HG02759 (cell line): ENCODE data around the gene FIBP.
A peak's percentile ranks its signal among the peaks of the same experiment; 100 is the strongest.

Experiments used
- ATAC-seq: cut with Tn5 transposase; IDR thresholded peaks from one replicate; pipeline ENCODE4 v1.9.1; 2021; ENCODE audit warnings: mild to moderate bottlenecking, moderate library complexity; ENCODE audit not compliant: unreplicated experiment

FIBP gene

GRCh38 chr11:65891219-65892136 lies 3.2 kb upstream of the FIBP start:
- ATAC-seq = no peak

- ATAC-seq = peak; percentile 59
Measured at GRCh38 chr11:65890324-65891218, 2.3 kb upstream of the FIBP start, which contains the start of gene CCDC85B. TSS of gene CCDC85B (plus strand) at chr11:65890673. CDS start at chr11:65890784, 111 bp downstream.

- peak; percentile 3 for ATAC-seq
Measured at GRCh38 chr11:65887723-65888162, 528 bp downstream of the FIBP start.

- ATAC-seq = no peak
Measured at GRCh38 chr11:65886826-65887722, 1.2 kb downstream of the FIBP start.

GRCh38 chr11:65885808-65886536 lies 2.3 kb downstream of the FIBP start:
- ATAC-seq = no peak

GRCh38 chr11:65885231-65885630 lies 3.0 kb downstream of the FIBP start:
- ATAC-seq = no peak

GRCh38 chr11:65884716-65885092 lies 3.6 kb downstream of the FIBP start:
- ATAC-seq = no peak

- ATAC-seq = no peak
Measured at GRCh38 chr11:65883786-65884715, 4.2 kb downstream of the FIBP start.

- ATAC-seq = no peak
Measured at GRCh38 chr11:65883058-65883761, 5.1 kb downstream of the FIBP start.

- ATAC-seq = no peak
Measured at GRCh38 chr11:65882120-65883057, 5.9 kb downstream of the FIBP start.

GRCh38 chr11:65880844-65881421 lies 7.3 kb downstream of the FIBP start:
- no peak for ATAC-seq

GRCh38 chr11:65880027-65880426 lies 8.2 kb downstream of the FIBP start:
- ATAC-seq = no peak

GRCh38 chr11:65879617-65880016 lies 8.7 kb downstream of the FIBP start, which contains the start of gene CTSW:
TSS of gene CTSW (plus strand) at chr11:65879837. CDS start at chr11:65879855, 18 bp downstream.
- no peak for ATAC-seq

GRCh38 chr11:65873318-65874156 lies 14.7 kb downstream of the FIBP start:
- peak; percentile 83 for ATAC-seq

- ATAC-seq = no peak
Measured at GRCh38 chr11:65872586-65873317, 15.5 kb downstream of the FIBP start, which contains the start of gene EFEMP2. TSS of gene EFEMP2 (minus strand) at chr11:65872800. CDS start at chr11:65872354, 446 bp downstream.
